Testis (tissue), 2 donors: ENCODE data around the gene OXSM.

Experiments used
- CTCF ChIP-seq, 3 experiments: fragments of 450-650 bp in 2 of 3; fragments of 200-600 bp in 1 of 3; sonication (generic) in 1 of 3; IDR thresholded peaks; one replicate each; pipeline ENCODE4 v1.5.1; 2016 to 2019; ENCODE audit warnings: antibody characterized with exemption in 3 of 3, mild to moderate bottlenecking in 2 of 3, moderate library complexity in 1 of 3
- POLR2A ChIP-seq: fragments of 450-650 bp; IDR thresholded peaks from one replicate; pipeline ENCODE4 v1.6.1; 2017; ENCODE audit warnings: antibody characterized with exemption, mild to moderate bottlenecking, moderate library complexity

- TF ChIP-seq CTCF (IDR thresholded peaks at IDR 0.05) (no peak), POLR2A (no peak)
Measured at GRCh38 chr3:25834346-25834745, 44.5 kb downstream of the OXSM start.
